Lower lobe of right lung (tissue), 2 donors: Measurements from ENCODE around the gene XPO5. TPM values are rescaled to one million over a fixed set of nuclear protein-coding genes. Genes with fewer than 3 reads are reported as not detected.
"Not testable (repeated sequence)": the region's sequence is repeated elsewhere in the genome, so short reads cannot be mapped to it uniquely, and the experiment has no call there.

Experiments used
- ATAC-seq, 2 donors: fragments of 200-7000 bp; cut with Tn5 transposase; one replicate each; pipeline ENCODE4 v1.9.1; 2020 to 2022; ENCODE audit warnings: mild to moderate bottlenecking in 2 of 2, moderate library complexity in 2 of 2
- DNase-seq: peaks from one replicate; pipeline ENCODE4 v3.0.0-alpha.2; 2020
- H3K27ac ChIP-seq: fragments of 200-600 bp; one replicate; pipeline ENCODE4 v1.8.0; 2022
- H3K27me3 ChIP-seq: fragments of 200-600 bp; one replicate; pipeline ENCODE4 v1.8.0; 2022; ENCODE audit warnings: low read depth
- H3K36me3 ChIP-seq: fragments of 200-600 bp; one replicate; pipeline ENCODE4 v1.8.0; 2022; ENCODE audit warnings: mild to moderate bottlenecking
- H3K4me1 ChIP-seq: fragments of 200-600 bp; one replicate; pipeline ENCODE4 v1.8.0; 2022
- H3K4me3 ChIP-seq: fragments of 200-600 bp; one replicate; pipeline ENCODE4 v1.8.0; 2022; ENCODE audit warnings: mild to moderate bottlenecking
- H3K9me3 ChIP-seq: fragments of 200-600 bp; one replicate; pipeline ENCODE4 v1.8.0; 2022
- intact Hi-C: fragments of 100-400 bp; cut with DNase I; formaldehyde crosslinking; loops from one replicate; pipeline ENCODE4 v1.11.0; 2022
- total RNA-seq: library from RNA; stranded (reverse); fragmentation: NEBNext Ultra II Directional; extraction: Animal tissue kit (Norgen Biotek cat#: 25700); gene quantifications from one replicate; pipeline ENCODE4 v1.2.1, GENCODE V29; 2021
- TF ChIP-seq, protein P1 (sequence below): fragments of 200-600 bp; IDR thresholded peaks from one replicate; pipeline ENCODE4 v1.8.0; 2022; ENCODE audit warnings: antibody characterized with exemption, mild to moderate bottlenecking
- donor health status: DM: no; HTN: yes; CAD: no; lungs with severe emphysema.

The XPO5 gene
- total RNA-seq, 1 donor from 2014 or later: 29.9 TPM

- Histone ChIP-seq H3K27me3 (peaks cover 6% of the 10 kb centered on the region), H3K36me3 (peaks cover 64% of the 10 kb centered on the region), H3K4me1 (peaks cover 15% of the 10 kb centered on the region), H3K27ac (no peak overlapping the region), H3K4me3 (no peak overlapping the region), H3K9me3 (no peaks in the 10 kb centered on the region)
- intact Hi-C loops: no loop called here
- DNase-seq (no peak), ATAC-seq (no peak)
- TF ChIP-seq, protein P1, sequence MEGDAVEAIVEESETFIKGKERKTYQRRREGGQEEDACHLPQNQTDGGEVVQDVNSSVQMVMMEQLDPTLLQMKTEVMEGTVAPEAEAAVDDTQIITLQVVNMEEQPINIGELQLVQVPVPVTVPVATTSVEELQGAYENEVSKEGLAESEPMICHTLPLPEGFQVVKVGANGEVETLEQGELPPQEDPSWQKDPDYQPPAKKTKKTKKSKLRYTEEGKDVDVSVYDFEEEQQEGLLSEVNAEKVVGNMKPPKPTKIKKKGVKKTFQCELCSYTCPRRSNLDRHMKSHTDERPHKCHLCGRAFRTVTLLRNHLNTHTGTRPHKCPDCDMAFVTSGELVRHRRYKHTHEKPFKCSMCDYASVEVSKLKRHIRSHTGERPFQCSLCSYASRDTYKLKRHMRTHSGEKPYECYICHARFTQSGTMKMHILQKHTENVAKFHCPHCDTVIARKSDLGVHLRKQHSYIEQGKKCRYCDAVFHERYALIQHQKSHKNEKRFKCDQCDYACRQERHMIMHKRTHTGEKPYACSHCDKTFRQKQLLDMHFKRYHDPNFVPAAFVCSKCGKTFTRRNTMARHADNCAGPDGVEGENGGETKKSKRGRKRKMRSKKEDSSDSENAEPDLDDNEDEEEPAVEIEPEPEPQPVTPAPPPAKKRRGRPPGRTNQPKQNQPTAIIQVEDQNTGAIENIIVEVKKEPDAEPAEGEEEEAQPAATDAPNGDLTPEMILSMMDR: no peak
These were observed 72.4 kb downstream of the XPO5 start for GRCh38 chr6:43503443-43503842.

- ATAC-seq (no peak), DNase-seq (no peak)
- TF ChIP-seq, protein P1: no peak
- intact Hi-C loops: no loop called here
- H3K9me3 ChIP-seq: no peaks in the 10 kb centered on the region
- no peak overlapping the region for H3K27ac ChIP-seq
- peaks cover 15% of the 10 kb centered on the region for H3K4me1 ChIP-seq
- peaks cover 72% of the 10 kb centered on the region for H3K36me3 ChIP-seq
- no peak overlapping the region for H3K4me3 ChIP-seq
- no peaks in the 10 kb centered on the region for H3K27me3 ChIP-seq
These were observed 73.2 kb downstream of the XPO5 start for GRCh38 chr6:43502666-43503065.

DNA sequence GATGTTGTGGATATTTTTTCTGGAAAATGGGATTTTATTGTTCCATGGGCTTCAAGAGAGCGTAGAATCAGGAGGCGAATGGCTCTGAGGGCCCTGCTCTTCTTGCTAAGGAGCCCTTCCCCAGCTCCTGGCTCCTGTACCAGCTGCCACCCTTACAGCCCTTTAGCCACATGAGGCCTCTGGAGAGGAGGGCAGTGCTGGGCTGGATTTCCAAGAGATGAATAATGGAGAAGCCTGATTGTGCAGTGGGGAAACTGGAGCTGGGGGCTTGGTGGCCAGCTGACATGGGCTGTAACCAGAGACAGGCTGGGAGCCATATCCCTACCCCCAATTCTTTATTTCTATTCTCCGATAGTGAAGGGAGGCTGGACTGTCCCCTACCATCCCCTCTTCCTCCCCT is 74.9 kb downstream of the XPO5 start:
- intact Hi-C loops: no loop called here
- Histone ChIP-seq H3K27ac (no peak overlapping the region), H3K4me1 (peaks cover 19% of the 10 kb centered on the region)

GRCh38 chr6:43499028-43499815 is 76.6 kb downstream of the XPO5 start:
- Histone ChIP-seq H3K4me1 (peaks cover 32% of the 10 kb centered on the region), H3K27me3 (no peaks in the 10 kb centered on the region), H3K9me3 (no peaks in the 10 kb centered on the region), H3K4me3 (no peak overlapping the region), H3K36me3 (peaks cover 62% of the 10 kb centered on the region), H3K27ac (peak overlapping the region; percentile 51)
- DNase-seq (no peak), ATAC-seq (no peak)
- TF ChIP-seq, protein P1: no peak
- intact Hi-C loops: no loop called here

More for the DNA sequence above, 74.9 kb downstream of the XPO5 start:
- TF ChIP-seq, protein P1: no peak
- ATAC-seq: no peak
- Histone ChIP-seq H3K27me3 (no peaks in the 10 kb centered on the region), H3K36me3 (peaks cover 74% of the 10 kb centered on the region), H3K4me3 (no peak overlapping the region), H3K9me3 (no peaks in the 10 kb centered on the region)
- no peak for DNase-seq

GRCh38 chr6:43498291-43498690 is 77.5 kb downstream of the XPO5 start:
- peaks cover 53% of the 10 kb centered on the region for H3K36me3 ChIP-seq
- H3K4me1 ChIP-seq: peaks cover 32% of the 10 kb centered on the region

DNA sequence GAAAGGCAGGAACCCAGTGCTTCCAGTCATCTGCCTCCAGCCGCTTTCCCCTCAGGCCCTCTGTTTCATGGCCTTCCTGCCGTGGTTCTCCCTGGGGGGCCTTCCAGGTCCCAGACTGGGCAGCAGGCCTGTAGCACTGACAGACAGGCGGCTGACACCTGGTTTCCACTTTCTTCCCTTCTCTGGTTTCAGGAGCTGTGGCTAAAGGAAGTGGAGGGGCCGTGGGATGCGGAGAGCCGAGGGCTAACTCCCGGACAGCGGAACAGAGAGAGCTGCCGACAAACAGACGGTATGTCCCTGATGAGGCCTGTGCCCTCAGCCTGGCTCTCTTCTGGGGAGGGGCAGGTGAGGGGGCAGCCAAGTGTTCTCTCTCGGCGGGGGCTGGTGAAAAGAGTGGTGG is 78.1 kb downstream of the XPO5 start:
- H3K4me3 ChIP-seq: no peak overlapping the region
- H3K27me3 ChIP-seq: no peaks in the 10 kb centered on the region
- no peak for DNase-seq
- no peak overlapping the region for H3K27ac ChIP-seq
- intact Hi-C loops: no loop called here
- peaks cover 47% of the 10 kb centered on the region for H3K36me3 ChIP-seq
- ATAC-seq: no peak
- TF ChIP-seq, protein P1: no peak
- no peaks in the 10 kb centered on the region for H3K9me3 ChIP-seq
- H3K4me1 ChIP-seq: peaks cover 33% of the 10 kb centered on the region

More at GRCh38 chr6:43498291-43498690, 77.5 kb downstream of the XPO5 start:
- H3K27me3 ChIP-seq, ATAC-seq, H3K4me3 ChIP-seq, H3K9me3 ChIP-seq, DNase-seq, intact Hi-C loops: not testable (repeated sequence)
- H3K27ac ChIP-seq: peak overlapping the region; percentile 51
